HepG2 (cell line): ENCODE results near the gene RGL1. TPM values are rescaled to one million over a fixed set of nuclear protein-coding genes. Genes with fewer than 3 reads are reported as not detected.

ENCODE experiments used
- ASH2L ChIP-seq: fragments of 300-600, 200-600 bp; sonication (generic); IDR thresholded peaks from 2 replicates; pipeline ENCODE4 v1.7.0; 2017; ENCODE audit warnings: low read depth, mild to moderate bottlenecking, moderate library complexity, mixed read lengths, low read length; ENCODE audit not compliant: insufficient read length
- CERS6 ChIP-seq: sonication (generic); formaldehyde crosslinking; IDR thresholded peaks from 2 replicates; pipeline ENCODE4 v1.5.0; 2020; ENCODE audit warnings: missing genetic modification reagents
- EHMT2 ChIP-seq: fragments of 200-600 bp; sonication (generic); IDR thresholded peaks from 2 replicates; pipeline ENCODE4 v1.7.0; 2017; ENCODE audit warnings: antibody characterized with exemption, low read depth, low read length, borderline replicate concordance
- EP300 ChIP-seq, 3 experiments: sonication (generic) in 1 of 3; formaldehyde crosslinking in 1 of 3; IDR thresholded peaks; 2 replicates each; pipeline versions ENCODE4 v1.5.1 to v1.6.1; 2011 to 2020; ENCODE audit warnings: low read depth in 2 of 3, low read length in 2 of 3, borderline replicate concordance in 1 of 3, improper control_type of control experiment in 1 of 3, mild to moderate bottlenecking in 1 of 3, missing genetic modification reagents in 1 of 3, moderate library complexity in 1 of 3
- HDAC1 ChIP-seq: sonication (generic); formaldehyde crosslinking; IDR thresholded peaks from 2 replicates; pipeline ENCODE4 v1.5.1; 2020; ENCODE audit warnings: mild to moderate bottlenecking, missing genetic modification reagents
- HNRNPH1 ChIP-seq: fragments of 200-400 bp; formaldehyde crosslinking; optimal IDR thresholded peaks from 2 replicates; pipeline ENCODE3; 2017; ENCODE audit warnings: mild to moderate bottlenecking, low read depth, low read length
- HNRNPLL ChIP-seq: fragments of 200-400 bp; formaldehyde crosslinking; IDR thresholded peaks from 2 replicates; pipeline ENCODE4 v1.6.1; 2017; ENCODE audit warnings: mild to moderate bottlenecking, low read depth, low read length; ENCODE audit not compliant: poor library complexity, severe bottlenecking
- KAT8 ChIP-seq: IDR thresholded peaks from 2 replicates; pipeline ENCODE4 v1.6.1; 2016; ENCODE audit warnings: missing genetic modification reagents, missing compliant biosample characterization
- MAZ ChIP-seq, 2 experiments: sonication (generic) in 1 of 2; formaldehyde crosslinking in 1 of 2; IDR thresholded peaks; 2 replicates each; pipeline versions ENCODE4 v1.5.0 to v1.6.1; 2012 to 2020; ENCODE audit warnings: low read depth in 2 of 2, mild to moderate bottlenecking in 2 of 2, borderline replicate concordance in 1 of 2, improper control_type of control experiment in 1 of 2, low read length in 1 of 2, missing genetic modification reagents in 1 of 2, moderate library complexity in 1 of 2
- MBD4 ChIP-seq: IDR thresholded peaks from 2 replicates; pipeline ENCODE4 v1.6.1; 2012; ENCODE audit warnings: low read length, inconsistent platforms, borderline replicate concordance
- PAXIP1 ChIP-seq: sonication (generic); formaldehyde crosslinking; conservative IDR thresholded peaks from 2 replicates; pipeline ENCODE4 v1.4.0; 2020; ENCODE audit warnings: mild to moderate bottlenecking, missing genetic modification reagents, moderate library complexity
- TBP ChIP-seq: sonication (generic); formaldehyde crosslinking; IDR thresholded peaks from 2 replicates; pipeline ENCODE4 v1.5.0; 2020; ENCODE audit warnings: missing genetic modification reagents
- XRCC5 ChIP-seq: fragments of 200-400 bp; formaldehyde crosslinking; optimal IDR thresholded peaks from 2 replicates; pipeline ENCODE3; 2017; ENCODE audit warnings: mild to moderate bottlenecking, low read length
- ZBTB33 ChIP-seq: sonication (generic); formaldehyde crosslinking; IDR thresholded peaks from 2 replicates; pipeline ENCODE4 v1.4.0; 2020; ENCODE audit warnings: missing genetic modification reagents
- ZNF34 ChIP-seq: sonication (generic); formaldehyde crosslinking; IDR thresholded peaks from 2 replicates; pipeline ENCODE4 v1.4.0; 2020; ENCODE audit warnings: mild to moderate bottlenecking, missing genetic modification reagents, borderline replicate concordance
- ZNF557 ChIP-seq: sonication (generic); formaldehyde crosslinking; IDR thresholded peaks from 2 replicates; pipeline ENCODE4 v1.4.0; 2020; ENCODE audit warnings: missing genetic modification reagents
- ZNF558 ChIP-seq: sonication (generic); formaldehyde crosslinking; IDR thresholded peaks from 2 replicates; pipeline ENCODE4 v1.9.0; 2022; ENCODE audit warnings: mild to moderate bottlenecking, missing genetic modification reagents, borderline replicate concordance
- ZNF766 ChIP-seq: sonication (generic); formaldehyde crosslinking; IDR thresholded peaks from 2 replicates; pipeline ENCODE4 v1.5.0; 2020; ENCODE audit warnings: missing genetic modification reagents, borderline replicate concordance
- ZNF777 ChIP-seq: sonication (generic); formaldehyde crosslinking; IDR thresholded peaks from 2 replicates; pipeline ENCODE4 v1.4.0; 2020; ENCODE audit warnings: missing genetic modification reagents
- ZNF839 ChIP-seq: sonication (generic); formaldehyde crosslinking; IDR thresholded peaks from 2 replicates; pipeline ENCODE4 v1.4.0; 2020; ENCODE audit warnings: missing genetic modification reagents, mild to moderate bottlenecking, borderline replicate concordance
- ZSCAN9 ChIP-seq: IDR thresholded peaks from 2 replicates; pipeline ENCODE4 v1.6.1; 2016; ENCODE audit warnings: borderline replicate concordance
- polyA plus RNA-seq, 8 experiments: library from polyadenylated mRNA; depleted of rRNA in 3 of 8; stranded (reverse) in 7 of 8; unstranded in 1 of 8; fragments of >200 nt; fragmentation: Illumina TruSeq in 4 of 8; extraction: Trizol in 4 of 8; gene quantifications; 2 replicates each; pipeline versions ENCODE4 v1.2.1 to v1.2.3, GENCODE V29; 2011 to 2016; ENCODE audit warnings: low read depth in 4 of 8, missing spikeins in 1 of 8, mixed read lengths in 1 of 8; ENCODE audit not compliant: insufficient read depth in 1 of 8
- total RNA-seq, 5 experiments: library from RNA; depleted of rRNA; stranded (reverse); fragments of >200 nt; fragmentation: Illumina TruSeq; extraction: Trizol; gene quantifications; 2 replicates each; pipeline ENCODE4 v1.2.3, GENCODE V29; 2016; ENCODE audit warnings: low read depth in 1 of 5

Gene RGL1
- total and polyA plus RNA-seq, 2 of the 13 experiments (the other 11 are each of a cell fraction or from before 2014, with no cell fraction given): 3.5 to 4.7 TPM

GRCh38 chr1:183804916-183805841, at the start of gene RGL1 (continued):
- no peak for TF ChIP-seq PAXIP1 (CRISPR knock-in tag)
- 0 out of 2 replicates have a peak, but pooled peaks have one; percentile 45 for TF ChIP-seq HDAC1 (CRISPR knock-in tag)
- peak; percentile 54 for TF ChIP-seq ZNF766 (CRISPR knock-in tag)
- no peak for TF ChIP-seq HNRNPH1
- TF ChIP-seq TBP (CRISPR knock-in tag): no peak
- no peak for TF ChIP-seq ZNF34 (CRISPR knock-in tag)
- TF ChIP-seq MBD4: no peak
- TF ChIP-seq ZBTB33: no peak
- 0 out of 2 replicates have a peak, but pooled peaks have one; percentile 27 for TF ChIP-seq ZNF558
- TF ChIP-seq MAZ (IDR thresholded peaks at IDR 0.05; ENCODE audit: borderline replicate concordance, low read depth, low read length): no peak
- peak; percentile 65 for TF ChIP-seq MAZ (CRISPR knock-in tag; IDR thresholded peaks at IDR 0.05; ENCODE audit: low read depth)
- no peak; the same call in 1 of the 2 replicates for TF ChIP-seq KAT8 (CRISPR knock-in tag)
- no peak for TF ChIP-seq ZNF839 (CRISPR knock-in tag)
- peak; percentile 45 for TF ChIP-seq HNRNPLL
- no peak for TF ChIP-seq ZNF557 (CRISPR knock-in tag)
- TF ChIP-seq EP300 (IDR thresholded peaks at IDR 0.05; ENCODE audit: low read depth in 2 of 2, low read length in 2 of 2): no peak
- TF ChIP-seq EP300 (CRISPR knock-in tag; IDR thresholded peaks at IDR 0.05; ENCODE audit: borderline replicate concordance): no peak
- TF ChIP-seq ZSCAN9 (CRISPR knock-in tag): no peak
- TF ChIP-seq EHMT2: no peak
- TF ChIP-seq ASH2L: peak; percentile 56
- peak; percentile 22 for TF ChIP-seq XRCC5
- TF ChIP-seq ZNF777 (CRISPR knock-in tag): no peak
- TF ChIP-seq CERS6: no peak
